CD4-positive, alpha-beta T cell (primary cell): Measurements from ENCODE around the gene SYAP1. TPM values are rescaled to one million over a fixed set of nuclear protein-coding genes. Genes with fewer than 3 reads are reported as not detected.

Experiments used
- ATAC-seq: fragments of 200-7000 bp; cut with Tn5 transposase; one replicate; pipeline ENCODE4 v1.10.0; 2022; ENCODE audit warnings: mild to moderate bottlenecking; ENCODE audit not compliant: poor library complexity
- CTCF ChIA-PET: fragments of 350-600 bp; sonication (Branson Sonifier 250); formaldehyde crosslinking; loops from one replicate; lab custom pipeline; 2021; ENCODE audit warnings: antibody characterized with exemption, inconsistent platforms; lab: Charles Lee
- POLR2A ChIA-PET: fragments of 350-600 bp; sonication (Branson Sonifier 250); formaldehyde crosslinking; loops from one replicate; lab custom pipeline; 2021; ENCODE audit warnings: antibody characterized with exemption, inconsistent platforms; lab: Charles Lee
- DNase-seq, 14 experiments: peaks; one replicate each; pipeline ENCODE4 v3.0.0-alpha.2; 2013 to 2020; ENCODE audit warnings: mixed read lengths in 2 of 14
- H3K27ac ChIP-seq, 2 donors: one replicate each; pipeline versions ENCODE4 v1.5.1 to v1.7.0; 2013; ENCODE audit warnings: low read length in 2 of 2, low read depth in 1 of 2, mild to moderate bottlenecking in 1 of 2
- H3K27me3 ChIP-seq, 2 experiments: 1 replicate in 1 of 2; 2 replicates in 1 of 2; pipeline versions ENCODE4 v1.6.1 to v1.7.0; 2013; ENCODE audit warnings: low read length in 2 of 2, control low read depth in 1 of 2, mild to moderate bottlenecking in 1 of 2, moderate library complexity in 1 of 2; ENCODE audit not compliant: insufficient read depth in 2 of 2, control insufficient read depth in 1 of 2
- H3K36me3 ChIP-seq: one replicate; pipeline ENCODE4 v1.6.1; 2013; ENCODE audit warnings: low read length, control low read depth; ENCODE audit not compliant: insufficient read depth
- H3K4me1 ChIP-seq: one replicate; pipeline ENCODE4 v1.6.1; 2013; ENCODE audit warnings: low read length, control low read depth; ENCODE audit not compliant: insufficient read depth
- H3K4me3 ChIP-seq: one replicate; pipeline ENCODE4 v1.5.1; 2013; ENCODE audit warnings: mild to moderate bottlenecking, low read length, moderate library complexity
- H3K9me3 ChIP-seq, 2 experiments: 1 replicate in 1 of 2; 2 replicates in 1 of 2; pipeline versions ENCODE4 v1.6.1 to v1.7.0; 2013; ENCODE audit warnings: low read length in 2 of 2, mild to moderate bottlenecking in 2 of 2, control low read depth in 1 of 2, moderate library complexity in 1 of 2; ENCODE audit not compliant: control insufficient read depth in 1 of 2, insufficient read depth in 1 of 2
- H3K27ac Mint-ChIP-seq: one replicate; pipeline ENCODE4 v1.8.0; 2020; ENCODE audit warnings: mixed read lengths
- H3K27me3 Mint-ChIP-seq: one replicate; pipeline ENCODE4 v1.8.0; 2021; ENCODE audit warnings: mixed read lengths
- H3K36me3 Mint-ChIP-seq: one replicate; pipeline ENCODE4 v1.8.0; 2021; ENCODE audit warnings: low read depth, mixed read lengths
- H3K4me1 Mint-ChIP-seq: one replicate; pipeline ENCODE4 v1.8.0; 2021; ENCODE audit warnings: low read depth, mixed read lengths
- H3K4me3 Mint-ChIP-seq: one replicate; pipeline ENCODE4 v1.8.0; 2020; ENCODE audit warnings: mild to moderate bottlenecking, mixed read lengths
- H3K9me3 Mint-ChIP-seq: one replicate; pipeline ENCODE4 v1.8.0; 2020; ENCODE audit warnings: mixed read lengths
- CTCF ChIP-seq: fragments of 200-600 bp; IDR thresholded peaks from one replicate; pipeline ENCODE4 v1.8.0; 2022; ENCODE audit warnings: antibody characterized with exemption, mild to moderate bottlenecking
- intact Hi-C, 2 experiments: fragments of 100-400 bp; cut with DNase I in 1 of 2; cut with micrococcal nuclease in 1 of 2; formaldehyde crosslinking; loops; one replicate each; pipeline versions ENCODE4 v1.15.1 to v1.9.0; 2023 to 2025; cut with DNase I, micrococcal nuclease
- total RNA-seq, 174 experiments: library from RNA in 2 of 174; stranded (reverse) in 2 of 174; gene quantifications; one replicate each; pipeline ENCODE4 v1.2.3 and lab custom pipeline; 2021 to 2026

SYAP1 gene
- total RNA-seq, 2 experiments from 2014 or later: 60.2 to 65.2 TPM

GRCh38 chrX:16765594-16765993 lies 46.2 kb downstream of the SYAP1 start:
- no peaks in the 10 kb centered on the region for H3K9me3 Mint-ChIP-seq
- no peak overlapping the region for H3K4me3 Mint-ChIP-seq
- no peak for ATAC-seq
- no peak for DNase-seq
- Histone ChIP-seq H3K27me3 (no peaks in the 10 kb centered on the region), H3K9me3 (no peaks in the 10 kb centered on the region), H3K36me3 (no peaks in the 10 kb centered on the region), H3K27ac (no peak overlapping the region), H3K4me1 (no peaks in the 10 kb centered on the region), H3K4me3 (no peak overlapping the region)
- no peaks in the 10 kb centered on the region for H3K27me3 Mint-ChIP-seq
- CTCF ChIA-PET: no interaction called here
- intact Hi-C loops: no loop called here
- POLR2A ChIA-PET: no interaction called here
- H3K36me3 Mint-ChIP-seq: peaks cover 7% of the 10 kb centered on the region
- no peaks in the 10 kb centered on the region for H3K4me1 Mint-ChIP-seq
- TF ChIP-seq CTCF: no peak
- no peak overlapping the region for H3K27ac Mint-ChIP-seq

GRCh38 chrX:16770970-16771482 lies 51.6 kb downstream of the SYAP1 start:
- Mint-ChIP-seq H3K4me1 (no peaks in the 10 kb centered on the region), H3K9me3 (no peaks in the 10 kb centered on the region), H3K4me3 (no peak overlapping the region), H3K36me3 (no peaks in the 10 kb centered on the region), H3K27ac (no peak overlapping the region), H3K27me3 (no peaks in the 10 kb centered on the region)
- H3K4me3 ChIP-seq: no peak overlapping the region
- intact Hi-C loops: no loop called here
- ChIA-PET CTCF (no interaction called here), POLR2A (no interaction called here)
- H3K9me3 ChIP-seq: no peaks in the 10 kb centered on the region
- ATAC-seq: no peak
- H3K4me1 ChIP-seq: no peaks in the 10 kb centered on the region
- no peak overlapping the region for H3K27ac ChIP-seq
- no peak for TF ChIP-seq CTCF
- DNase-seq: no peak
- H3K27me3 ChIP-seq: no peaks in the 10 kb centered on the region
- no peaks in the 10 kb centered on the region for H3K36me3 ChIP-seq

GRCh38 chrX:16771483-16772398 lies 52.3 kb downstream of the SYAP1 start:
- TF ChIP-seq CTCF: no peak
- CTCF ChIA-PET: no interaction called here
- no peaks in the 10 kb centered on the region for H3K27me3 Mint-ChIP-seq

More at GRCh38 chrX:16771483-16772398, 52.3 kb downstream of the SYAP1 start:
- H3K9me3 ChIP-seq: no peaks in the 10 kb centered on the region
- H3K27ac Mint-ChIP-seq: no peak overlapping the region
- intact Hi-C loops: no loop called here
- H3K4me1 ChIP-seq: no peaks in the 10 kb centered on the region
- no peak overlapping the region for H3K4me3 ChIP-seq
- no peak overlapping the region for H3K4me3 Mint-ChIP-seq
- DNase-seq: no peak
- H3K27me3 ChIP-seq: no peaks in the 10 kb centered on the region
- ATAC-seq: no peak
- H3K9me3 Mint-ChIP-seq: no peaks in the 10 kb centered on the region
- H3K36me3 Mint-ChIP-seq: no peaks in the 10 kb centered on the region
- no peaks in the 10 kb centered on the region for H3K4me1 Mint-ChIP-seq
- POLR2A ChIA-PET: no interaction called here
- H3K36me3 ChIP-seq: no peaks in the 10 kb centered on the region
- no peak overlapping the region for H3K27ac ChIP-seq
